HG03039 (cell line): ENCODE results near the gene PLB1.
"Not testable (repeated sequence)": the region's sequence is repeated elsewhere in the genome, so short reads cannot be mapped to it uniquely, and the experiment has no call there.

Experiments
- ATAC-seq: cut with Tn5 transposase; IDR thresholded peaks from one replicate; pipeline ENCODE4 v1.9.1; 2021; ENCODE audit warnings: mild to moderate bottlenecking, moderate library complexity; ENCODE audit not compliant: unreplicated experiment

Gene PLB1

DNA sequence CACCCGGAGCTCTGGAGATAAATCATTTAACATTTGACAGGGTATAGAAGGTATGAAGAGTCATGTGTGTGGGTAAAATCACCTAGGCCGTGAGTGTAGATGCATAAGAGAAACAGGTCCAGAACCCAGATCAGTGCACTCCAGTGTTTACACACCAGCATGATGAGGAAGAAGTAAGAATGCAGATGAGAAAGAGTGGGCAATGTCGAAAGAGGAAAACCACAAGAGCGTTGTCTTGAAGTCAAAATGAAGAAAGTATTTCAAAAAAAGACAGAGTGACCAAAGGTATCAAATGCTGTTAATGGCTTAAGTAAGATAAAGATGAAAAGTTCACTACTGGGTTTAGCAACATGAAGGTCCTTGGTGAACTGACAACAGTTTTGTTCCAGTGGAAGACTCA is 32.0 kb upstream of the PLB1 start:
- no peak for ATAC-seq

GRCh38 chr2:28465148-28465885 is 30.5 kb upstream of the PLB1 start:
- ATAC-seq, result no peak

- ATAC-seq, result no peak
These were observed 26.6 kb upstream of the PLB1 start for GRCh38 chr2:28469304-28469703.

- no peak for ATAC-seq
These were observed 25.8 kb upstream of the PLB1 start for GRCh38 chr2:28469947-28470535.

DNA sequence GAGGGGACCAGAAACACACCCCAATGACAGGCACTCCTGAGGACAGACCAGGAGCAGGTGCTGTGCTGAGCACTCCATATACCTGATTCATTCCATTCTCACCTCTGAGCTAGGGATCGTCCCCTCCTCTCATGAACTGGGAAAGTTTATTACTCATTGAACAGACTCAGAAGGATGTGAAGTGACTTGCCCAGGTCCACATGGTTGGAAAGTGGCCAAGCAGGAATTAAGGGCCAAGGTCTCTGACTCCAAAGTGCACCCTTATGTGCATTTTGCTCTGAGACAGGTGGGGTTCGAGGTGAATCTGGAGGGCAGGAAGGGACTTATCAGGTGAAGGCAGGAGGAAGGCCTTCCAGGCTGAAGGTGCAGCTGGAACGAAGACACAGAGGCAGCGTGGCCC is 25.1 kb upstream of the PLB1 start:
- no peak for ATAC-seq

DNA sequence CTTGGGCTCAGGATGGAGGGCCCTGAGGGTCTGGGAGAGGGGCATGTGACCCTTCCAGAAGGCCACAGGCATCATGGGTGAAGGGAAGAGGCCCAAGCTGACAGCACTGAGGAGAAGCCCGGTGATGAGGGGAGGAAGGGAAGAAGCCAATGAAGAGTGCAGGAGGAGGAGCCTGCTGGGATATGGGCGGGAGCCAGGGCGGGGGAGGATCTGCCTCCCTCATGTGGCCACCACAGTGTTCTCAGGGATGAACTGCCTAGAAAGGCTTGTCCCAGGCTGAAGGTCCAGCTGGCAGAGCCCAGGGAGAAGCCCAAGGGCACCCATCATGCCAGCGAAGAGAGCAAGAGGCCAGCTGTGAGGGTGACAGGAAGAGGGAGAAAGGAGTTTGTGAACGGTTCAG is 24.6 kb upstream of the PLB1 start:
- no peak for ATAC-seq

- no peak for ATAC-seq
These were observed 24.1 kb upstream of the PLB1 start for GRCh38 chr2:28471701-28472236.

DNA sequence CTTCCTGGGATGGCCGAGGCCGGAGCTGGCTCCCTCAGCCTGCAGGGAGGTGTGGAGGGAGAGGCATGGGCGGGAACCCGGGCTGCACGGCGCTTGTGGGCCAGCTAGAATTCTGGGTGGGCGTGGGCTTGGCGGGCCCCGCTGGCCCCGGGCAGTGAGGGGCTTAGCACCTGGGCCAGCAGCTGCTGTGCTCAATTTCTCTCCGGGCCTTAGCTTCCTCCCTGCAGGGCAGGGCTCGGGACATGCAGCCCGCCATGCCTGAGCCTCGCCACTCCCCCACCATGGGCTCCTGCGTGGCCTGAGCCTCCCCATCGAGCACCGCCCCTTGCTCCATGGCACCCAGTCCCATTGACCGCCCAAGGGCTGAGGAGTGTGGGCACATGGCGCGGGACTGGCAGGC is 23.2 kb upstream of the PLB1 start:
- ATAC-seq, result not testable (repeated sequence)

- ATAC-seq, result no peak
These were observed 20.7 kb upstream of the PLB1 start for GRCh38 chr2:28475088-28475595.

- ATAC-seq, result no peak
These were observed 18.8 kb upstream of the PLB1 start for GRCh38 chr2:28477087-28477486.

DNA sequence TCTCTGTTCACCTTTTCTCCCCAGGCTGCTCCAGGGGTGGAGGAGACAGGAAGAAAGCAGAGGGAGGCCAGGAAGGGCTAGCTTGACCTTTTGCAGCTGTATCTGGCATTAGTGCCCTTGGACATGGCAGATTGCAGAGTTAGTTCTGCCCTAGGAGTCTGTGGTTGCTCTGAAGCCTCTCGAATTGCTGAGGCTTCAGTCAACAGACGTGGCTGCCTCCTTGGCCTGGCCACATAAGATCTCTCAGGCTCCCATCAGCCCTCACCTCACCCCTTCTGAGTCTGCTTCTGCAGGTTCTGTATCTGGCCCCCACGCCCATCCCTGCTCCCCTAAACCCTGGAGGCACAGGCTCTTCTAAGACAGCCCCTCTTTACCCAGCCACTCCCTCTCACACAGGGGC is 18.2 kb upstream of the PLB1 start:
- no peak for ATAC-seq

DNA sequence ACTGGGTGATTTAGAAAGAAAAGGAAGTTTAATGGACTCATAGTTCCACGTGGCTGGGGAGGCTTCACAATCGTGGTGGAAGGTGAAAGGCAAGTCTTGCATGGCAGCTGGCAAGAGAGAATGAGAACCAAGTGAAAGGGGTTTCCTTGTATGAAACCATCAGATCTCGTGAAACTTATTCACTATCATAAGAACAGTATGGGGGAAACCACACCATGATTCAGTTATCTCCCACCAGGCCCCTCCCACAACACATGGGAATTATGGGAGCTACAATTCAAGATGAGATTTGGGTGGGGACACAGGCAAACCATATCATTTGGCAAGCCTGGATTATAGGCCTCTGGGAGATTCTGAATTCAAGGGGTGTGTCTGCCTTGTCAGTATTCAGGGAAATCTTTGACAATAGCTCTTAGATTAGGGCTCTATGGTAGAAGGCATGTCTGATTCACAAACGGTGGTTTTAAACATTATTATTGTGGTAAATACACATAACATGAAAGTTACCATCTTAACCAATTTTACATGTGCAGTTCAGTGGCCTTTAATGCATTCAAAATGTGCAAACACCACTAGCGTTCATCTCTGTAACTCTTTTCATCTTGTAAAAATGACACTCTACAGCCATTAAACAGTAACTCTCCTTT is 15.3 kb upstream of the PLB1 start:
- ATAC-seq, result no peak

GRCh38 chr2:28481905-28482304 is 14.0 kb upstream of the PLB1 start:
- no peak for ATAC-seq

GRCh38 chr2:28484835-28485234 is 11.0 kb upstream of the PLB1 start:
- no peak for ATAC-seq

- ATAC-seq, result no peak
These were observed 9.3 kb upstream of the PLB1 start for GRCh38 chr2:28486526-28486925.

GRCh38 chr2:28487258-28487657 is 8.6 kb upstream of the PLB1 start:
- ATAC-seq, result no peak

- ATAC-seq, result no peak
These were observed 7.6 kb upstream of the PLB1 start for GRCh38 chr2:28488083-28488830.

DNA sequence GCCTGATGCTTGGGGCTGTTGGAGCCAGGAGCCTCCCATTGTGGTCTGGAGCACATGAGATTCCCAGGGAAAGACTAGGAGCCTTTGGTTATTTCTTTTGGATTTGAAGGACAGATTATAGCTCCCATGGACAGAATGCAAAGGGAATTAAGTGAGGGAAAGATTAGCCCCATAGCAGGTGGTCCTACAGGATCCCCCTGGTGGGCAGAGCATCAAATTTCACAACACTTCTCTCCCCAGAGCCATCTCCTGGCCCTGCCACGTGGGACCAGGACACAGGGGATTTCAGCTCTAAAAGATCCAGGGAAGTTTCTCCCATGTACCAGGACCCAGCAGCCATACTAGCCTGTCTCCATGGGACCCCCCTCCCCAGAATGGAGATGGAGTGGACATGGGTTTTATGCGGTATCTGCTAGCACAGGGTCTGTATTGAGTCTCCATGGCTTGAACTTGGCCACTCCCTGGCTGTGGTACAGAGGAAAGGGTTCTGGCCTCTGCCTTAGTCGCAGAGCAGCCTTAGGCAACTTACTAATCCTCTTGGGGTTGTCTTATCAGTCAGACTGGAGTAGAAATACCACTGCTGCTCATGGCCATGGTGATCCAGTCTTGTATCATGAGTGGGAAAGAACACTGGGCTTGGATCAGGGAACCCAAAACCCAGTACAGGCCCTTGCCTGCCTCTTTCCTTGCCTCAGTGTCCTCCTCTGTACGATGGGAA is 6.8 kb upstream of the PLB1 start:
- no peak for ATAC-seq

GRCh38 chr2:28490558-28490957 is 5.3 kb upstream of the PLB1 start:
- no peak for ATAC-seq

- no peak for ATAC-seq
These were observed 3.6 kb upstream of the PLB1 start for GRCh38 chr2:28492282-28492681.

DNA sequence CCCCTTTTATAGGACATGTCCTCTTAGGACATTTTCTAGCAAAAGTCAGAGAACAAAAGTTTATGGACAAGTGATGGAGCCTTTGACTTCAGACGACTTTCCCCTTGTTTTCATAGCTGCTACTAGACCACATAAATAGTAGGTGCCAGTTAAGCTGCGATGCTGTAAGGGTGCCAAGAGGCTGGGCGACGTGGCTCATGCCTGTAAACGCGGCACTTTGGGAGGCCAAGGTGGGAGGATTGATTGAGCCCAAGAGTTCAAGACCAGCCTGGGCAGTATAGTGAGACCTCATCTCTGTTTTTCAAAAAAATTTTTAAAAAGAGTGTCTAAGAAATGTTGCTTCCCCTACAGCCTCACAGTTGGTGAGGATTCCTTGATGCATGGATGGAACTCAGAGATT is 2.2 kb upstream of the PLB1 start:
- ATAC-seq, result no peak
